Ovary (tissue), 3 donors: ENCODE data around the gene ATXN7.

Source experiments
- CTCF ChIP-seq, 3 donors: fragments of 450-650 bp in 2 of 3; fragments of 200-600 bp in 1 of 3; IDR thresholded peaks; one replicate each; pipeline versions ENCODE4 v1.5.1 to v1.8.0; 2016 to 2022; ENCODE audit warnings: antibody characterized with exemption in 3 of 3, mild to moderate bottlenecking in 1 of 3
- POLR2A ChIP-seq: fragments of 450-650 bp; IDR thresholded peaks from one replicate; pipeline ENCODE4 v1.6.1; 2017; ENCODE audit warnings: antibody characterized with exemption, mild to moderate bottlenecking, moderate library complexity
- donor health status: DM: no; HTN: no; CAD: no.

- TF ChIP-seq CTCF (IDR thresholded peaks at IDR 0.05) (no peak), POLR2A (no peak)
Measured at GRCh38 chr3:63969876-63970275, 106.2 kb downstream of the ATXN7 start.
